H1 (cell line): ENCODE data around the gene ETFBKMT. TPM values are rescaled to one million over a fixed set of nuclear protein-coding genes. Genes with fewer than 3 reads are reported as not detected.

Source experiments
- CTCF ChIA-PET: fragments of 300-600 bp; sonication (Branson Sonifier 250); formaldehyde crosslinking; loops from one replicate; lab custom pipeline; 2021; ENCODE audit not compliant: partially characterized antibody; lab: Charles Lee
- POLR2A ChIA-PET: fragments of 300-600 bp; sonication (Branson Sonifier 250); formaldehyde crosslinking; loops from one replicate; lab custom pipeline; 2021; ENCODE audit warnings: inconsistent platforms; ENCODE audit not compliant: partially characterized antibody; lab: Charles Lee
- DNase-seq, 2 experiments: peaks; one replicate each; pipeline versions ENCODE4 v3.0.0 to v3.0.0-alpha.2; 2010 to 2022; ENCODE audit warnings: low spot score in 2 of 2, low read depth in 1 of 2, mixed read lengths in 1 of 2
- FAIRE-seq: peaks from 2 replicates; lab custom pipeline; 2011; peaks lifted over from hg19 to GRCh38; lab: Jason Lieb, UNC
- H2AFZ ChIP-seq: 2 replicates; pipeline ENCODE4 v1.8.1; 2012; ENCODE audit warnings: low read length, inconsistent platforms
- H2AK5ac ChIP-seq: 2 replicates; pipeline ENCODE4 v1.6.1; 2013; ENCODE audit warnings: low read depth, low read length
- H2BK120ac ChIP-seq: replicated peaks from 2 replicates; pipeline ENCODE3; 2013; ENCODE audit warnings: low read depth, low read length, inconsistent platforms
- H2BK12ac ChIP-seq: 2 replicates; pipeline ENCODE4 v1.6.1; 2013; ENCODE audit warnings: low read depth, low read length
- H2BK15ac ChIP-seq: 2 replicates; pipeline ENCODE4 v1.6.1; 2013; ENCODE audit warnings: low read length
- H2BK20ac ChIP-seq: 2 replicates; pipeline ENCODE4 v1.6.1; 2013; ENCODE audit warnings: low read length
- H2BK5ac ChIP-seq: 2 replicates; pipeline ENCODE4 v1.6.1; 2013; ENCODE audit warnings: low read depth, low read length
- H3K14ac ChIP-seq: 2 replicates; pipeline ENCODE4 v1.6.1; 2013; ENCODE audit warnings: inconsistent platforms; ENCODE audit not compliant: insufficient read length
- H3K18ac ChIP-seq: 2 replicates; pipeline ENCODE4 v1.6.1; 2013; ENCODE audit warnings: low read length; ENCODE audit errors: extremely low read depth
- H3K23ac ChIP-seq: 2 replicates; pipeline ENCODE4 v1.6.1; 2013; ENCODE audit warnings: inconsistent platforms; ENCODE audit not compliant: insufficient read length
- H3K23me2 ChIP-seq: 2 replicates; pipeline ENCODE4 v1.6.1; 2013; ENCODE audit warnings: low read depth, low read length
- H3K27ac ChIP-seq: 2 replicates; pipeline ENCODE4 v1.6.1; 2011; ENCODE audit warnings: low read depth, low read length, inconsistent platforms
- H3K27me3 ChIP-seq, 4 experiments: replicated peaks in 1 of 4; 1 replicate in 1 of 4; 2 replicates in 3 of 4; pipeline versions ENCODE4 v1.6.1 to v1.8.1; 2011 to 2013; ENCODE audit warnings: low read length in 3 of 4, mild to moderate bottlenecking in 3 of 4, inconsistent platforms in 2 of 4, mixed read lengths in 2 of 4, moderate library complexity in 1 of 4; ENCODE audit not compliant: control insufficient read depth in 3 of 4, insufficient read depth in 3 of 4; ENCODE audit errors: extremely low read depth in 1 of 4
- H3K36me3 ChIP-seq, 4 experiments: 2 replicates each; pipeline versions ENCODE4 v1.6.1 to v1.8.1; 2011 to 2013; ENCODE audit warnings: mild to moderate bottlenecking in 4 of 4, low read length in 3 of 4, moderate library complexity in 2 of 4, control low read depth in 1 of 4, inconsistent platforms in 1 of 4; ENCODE audit not compliant: insufficient read depth in 4 of 4, control insufficient read depth in 2 of 4
- H3K4ac ChIP-seq: replicated peaks from 2 replicates; pipeline ENCODE3; 2013; ENCODE audit warnings: low read length, low read depth, mixed read lengths, inconsistent platforms; ENCODE audit not compliant: insufficient read length
- H3K4me1 ChIP-seq, 4 experiments: replicated peaks in 1 of 4; 1 replicate in 1 of 4; 2 replicates in 3 of 4; pipeline versions ENCODE4 v1.6.1 to v1.8.1; 2011 to 2013; ENCODE audit warnings: low read length in 3 of 4, inconsistent platforms in 2 of 4, mixed read lengths in 1 of 4; ENCODE audit not compliant: insufficient read depth in 4 of 4, control insufficient read depth in 3 of 4
- H3K4me2 ChIP-seq, 2 experiments: 2 replicates each; pipeline versions ENCODE4 v1.6.1 to v1.8.1; 2011 to 2013; ENCODE audit warnings: low read depth in 2 of 2, low read length in 2 of 2, control low read depth in 1 of 2, inconsistent platforms in 1 of 2, mild to moderate bottlenecking in 1 of 2; ENCODE audit not compliant: insufficient read depth in 1 of 2
- H3K4me3 ChIP-seq, 4 experiments: fragments of 200-600, 300-600 bp in 1 of 4; sonication (generic), shearing (Covaris generic), sonication (Bioruptor Twin) in 1 of 4; 2 replicates each; pipeline versions ENCODE4 v1.5.1 to v1.8.1; 2011 to 2016; ENCODE audit warnings: low read length in 4 of 4, low read depth in 3 of 4, control low read depth in 2 of 4, inconsistent platforms in 2 of 4, mild to moderate bottlenecking in 2 of 4, mixed read lengths in 1 of 4, moderate library complexity in 1 of 4; ENCODE audit not compliant: insufficient read depth in 2 of 4; ENCODE audit errors: extremely low read depth in 1 of 4
- H3K56ac ChIP-seq: replicated peaks from 2 replicates; pipeline ENCODE3; 2013; ENCODE audit warnings: low read depth, mild to moderate bottlenecking, mixed read lengths, low read length, inconsistent platforms; ENCODE audit not compliant: insufficient read length
- H3K79me1 ChIP-seq: 2 replicates; pipeline ENCODE4 v1.6.1; 2013; ENCODE audit warnings: low read depth, low read length, control low read depth
- H3K79me2 ChIP-seq, 2 experiments: 2 replicates each; pipeline versions ENCODE4 v1.6.1 to v1.8.1; 2012 to 2013; ENCODE audit warnings: low read length in 2 of 2, mild to moderate bottlenecking in 2 of 2, inconsistent platforms in 1 of 2; ENCODE audit not compliant: insufficient read depth in 2 of 2, control insufficient read depth in 1 of 2
- H3K9ac ChIP-seq, 4 experiments: replicated peaks in 1 of 4; 1 replicate in 1 of 4; 2 replicates in 3 of 4; pipeline versions ENCODE4 v1.6.1 to v1.8.1; 2011 to 2013; ENCODE audit warnings: low read depth in 3 of 4, low read length in 3 of 4, control low read depth in 2 of 4, mild to moderate bottlenecking in 2 of 4, moderate library complexity in 2 of 4, inconsistent platforms in 1 of 4; ENCODE audit errors: extremely low read depth in 1 of 4
- H3K9me3 ChIP-seq, 2 experiments: 2 replicates each; pipeline versions ENCODE4 v1.6.1 to v1.8.1; 2012 to 2013; ENCODE audit warnings: mild to moderate bottlenecking in 2 of 2, moderate library complexity in 2 of 2, control low read depth in 1 of 2, inconsistent platforms in 1 of 2, low read depth in 1 of 2, low read length in 1 of 2, mixed read lengths in 1 of 2; ENCODE audit not compliant: insufficient read depth in 2 of 2
- H4K20me1 ChIP-seq, 2 experiments: replicated peaks in 1 of 2; 2 replicates each; pipeline versions ENCODE3 to v1.8.1; 2011 to 2013; ENCODE audit warnings: inconsistent platforms in 2 of 2, low read length in 2 of 2, mild to moderate bottlenecking in 1 of 2; ENCODE audit not compliant: insufficient read depth in 2 of 2, control insufficient read depth in 1 of 2
- H4K5ac ChIP-seq: 2 replicates; pipeline ENCODE4 v1.6.1; 2013; ENCODE audit warnings: low read length, low read depth, mixed read lengths, inconsistent platforms; ENCODE audit not compliant: insufficient read length
- H4K8ac ChIP-seq: 2 replicates; pipeline ENCODE4 v1.8.0; 2013; ENCODE audit warnings: mild to moderate bottlenecking, moderate library complexity, low read length, inconsistent platforms; ENCODE audit not compliant: insufficient read depth; ENCODE audit errors: extremely low read depth
- H4K91ac ChIP-seq: replicated peaks from 2 replicates; pipeline ENCODE3; 2013; ENCODE audit warnings: low read length, mixed read lengths, inconsistent platforms; ENCODE audit not compliant: insufficient read length
- ATF2 ChIP-seq: IDR thresholded peaks from 2 replicates; pipeline ENCODE4 v1.6.1; 2012; ENCODE audit warnings: low read length, inconsistent platforms
- CTBP2 ChIP-seq: IDR thresholded peaks from 2 replicates; pipeline ENCODE4 v1.7.0; 2011; ENCODE audit warnings: borderline replicate concordance, mild to moderate bottlenecking, moderate library complexity, mixed read lengths, low read length; ENCODE audit not compliant: insufficient read depth, insufficient read length
- JUN ChIP-seq: IDR thresholded peaks from 2 replicates; pipeline ENCODE4 v1.6.1; 2011; ENCODE audit warnings: low read depth, mild to moderate bottlenecking, improper control_type of control experiment, low read length
- JUND ChIP-seq: IDR thresholded peaks from 2 replicates; pipeline ENCODE4 v1.6.1; 2011; ENCODE audit warnings: mild to moderate bottlenecking, improper control_type of control experiment, low read length
- MAFK ChIP-seq: IDR thresholded peaks from 2 replicates; pipeline ENCODE4 v1.6.1; 2012; ENCODE audit warnings: low read depth, mild to moderate bottlenecking, improper control_type of control experiment, low read length
- SRF ChIP-seq: IDR thresholded peaks from 2 replicates; pipeline ENCODE4 v1.6.1; 2011; ENCODE audit warnings: mild to moderate bottlenecking, low read depth, low read length, moderate library complexity
- TAF1 ChIP-seq: IDR thresholded peaks from 2 replicates; pipeline ENCODE4 v1.6.1; 2011; ENCODE audit warnings: mild to moderate bottlenecking, low read depth, low read length
- polyA plus RNA-seq, 7 experiments: library from polyadenylated mRNA; depleted of rRNA in 3 of 7; stranded (reverse) in 5 of 7; unstranded in 2 of 7; fragments of >200 nt in 5 of 7; fragments of 200-250 nt in 2 of 7; gene quantifications; 1 replicate in 5 of 7; 2 replicates in 1 of 7; 4 replicates in 1 of 7; pipeline versions ENCODE4 v1.2.1 to v1.2.3, GENCODE V29; 2011 to 2013; ENCODE audit warnings: missing spikeins in 2 of 7, mixed read lengths in 2 of 7
- total RNA-seq: library from RNA; stranded (reverse); fragmentation: NEBNext Ultra II Directional; extraction: Animal tissue kit (Norgen Biotek cat#: 25700); gene quantifications from 2 replicates; pipeline ENCODE4 v1.2.1, GENCODE V29; 2021

ETFBKMT gene
- total and polyA plus RNA-seq, 2 of the 8 experiments (the other 6 are each of a cell fraction or from before 2014, with no cell fraction given) = 0.59 to 1.7 TPM

DNA sequence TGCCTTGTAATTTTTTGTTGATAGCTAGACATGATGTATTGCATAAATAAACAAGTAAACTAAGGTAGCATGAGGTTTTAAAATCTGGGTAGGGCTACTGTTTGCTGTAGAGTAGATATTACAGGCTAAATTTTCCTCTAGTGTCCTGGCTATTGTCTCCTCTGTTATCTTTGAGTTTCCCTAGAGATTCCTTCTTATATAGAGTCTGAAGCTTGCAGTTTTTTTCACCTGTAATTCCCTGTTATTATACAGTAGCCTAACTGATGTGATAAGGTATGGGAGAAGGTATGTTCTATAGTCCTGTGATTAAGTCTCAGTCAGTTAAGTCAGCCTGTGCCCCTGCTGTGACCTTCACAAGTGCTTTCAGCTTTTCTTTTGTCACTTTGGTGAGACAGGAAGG is 9.5 kb downstream of the ETFBKMT start:
- ChIA-PET POLR2A (interaction anchor here (0.6 kb wide), 1 partner anchor 276 kb away, joined by 3 read pairs; no protein-coding TSS in a partner anchor), CTCF (no interaction called here)
- Histone ChIP-seq H2BK12ac (no peak overlapping the region), H3K9me3 (peaks cover 17 to 20% of the 10 kb centered on the region in 2 experiments), H2BK120ac (no peak overlapping the region), H3K4ac (no peak overlapping the region), H3K79me1 (no peaks in the 10 kb centered on the region), H3K27ac (no peak overlapping the region), H3K4me2 (no peak overlapping the region), H2BK15ac (no peak overlapping the region), H2BK5ac (no peak overlapping the region), H2AFZ (no peak overlapping the region), H3K14ac (no peak overlapping the region), H3K4me3 (no peak overlapping the region), H3K56ac (no peak overlapping the region), H3K79me2 (no peaks in the 10 kb centered on the region), H2AK5ac (no peak overlapping the region), H4K5ac (no peak overlapping the region), H3K9ac (no peak overlapping the region), H3K36me3 (peaks cover 0 to 6% (median 0%) of the 10 kb centered on the region in 4 experiments; a peak in 2 of 8 replicates), H4K8ac (no peak overlapping the region), H3K18ac (no peak overlapping the region), H3K23ac (no peak overlapping the region), H4K20me1 (no peaks in the 10 kb centered on the region), H3K23me2 (no peaks in the 10 kb centered on the region), H3K4me1 (no peaks in the 10 kb centered on the region), H2BK20ac (no peak overlapping the region), H3K27me3 (no peaks in the 10 kb centered on the region), H4K91ac (no peak overlapping the region)
- no peak for FAIRE-seq
- TF ChIP-seq ATF2 (no peak), SRF (no peak), TAF1 (no peak), MAFK (no peak), JUN (no peak), CTBP2 (no peak), JUND (no peak)
- no peak for DNase-seq
